ENCODE results near the gene SORBS1. TPM values are rescaled to one million over a fixed set of nuclear protein-coding genes. Genes with fewer than 3 reads are reported as not detected.

The SORBS1 gene
- total RNA-seq, 4 donors from 2014 or later, result 23.3 to 359 (median 72.2) TPM

GRCh38 chr10:95364342-95364741, 196.8 kb downstream of the SORBS1 start:
- Histone ChIP-seq H3K4me3 (no peak overlapping the region), H3K27ac (peak overlapping the region in 1 of 4 donors; percentile 13), H3K9me3 (no peaks in the 10 kb centered on the region), H3K27me3 (no peaks in the 10 kb centered on the region), H3K4me1 (peaks cover 6 to 50% (median 18%) of the 10 kb centered on the region in 3 donors), H3K36me3 (no peaks in the 10 kb centered on the region)
- no peak for TF ChIP-seq POLR2A (IDR thresholded peaks at IDR 0.05)
- TF ChIP-seq, protein P1, sequence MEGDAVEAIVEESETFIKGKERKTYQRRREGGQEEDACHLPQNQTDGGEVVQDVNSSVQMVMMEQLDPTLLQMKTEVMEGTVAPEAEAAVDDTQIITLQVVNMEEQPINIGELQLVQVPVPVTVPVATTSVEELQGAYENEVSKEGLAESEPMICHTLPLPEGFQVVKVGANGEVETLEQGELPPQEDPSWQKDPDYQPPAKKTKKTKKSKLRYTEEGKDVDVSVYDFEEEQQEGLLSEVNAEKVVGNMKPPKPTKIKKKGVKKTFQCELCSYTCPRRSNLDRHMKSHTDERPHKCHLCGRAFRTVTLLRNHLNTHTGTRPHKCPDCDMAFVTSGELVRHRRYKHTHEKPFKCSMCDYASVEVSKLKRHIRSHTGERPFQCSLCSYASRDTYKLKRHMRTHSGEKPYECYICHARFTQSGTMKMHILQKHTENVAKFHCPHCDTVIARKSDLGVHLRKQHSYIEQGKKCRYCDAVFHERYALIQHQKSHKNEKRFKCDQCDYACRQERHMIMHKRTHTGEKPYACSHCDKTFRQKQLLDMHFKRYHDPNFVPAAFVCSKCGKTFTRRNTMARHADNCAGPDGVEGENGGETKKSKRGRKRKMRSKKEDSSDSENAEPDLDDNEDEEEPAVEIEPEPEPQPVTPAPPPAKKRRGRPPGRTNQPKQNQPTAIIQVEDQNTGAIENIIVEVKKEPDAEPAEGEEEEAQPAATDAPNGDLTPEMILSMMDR (IDR thresholded peaks at IDR 0.05), result no peak
- DNase-seq, result no peak
- WGBS, 2 donors, result 68 to 76% methylated on average over 6 of the region's 6 CpGs
- intact Hi-C loops (cut with DNase I), result loop anchor here (10.0 kb wide), 1 partner anchor 180 kb away; no protein-coding TSS in a partner anchor

DNA sequence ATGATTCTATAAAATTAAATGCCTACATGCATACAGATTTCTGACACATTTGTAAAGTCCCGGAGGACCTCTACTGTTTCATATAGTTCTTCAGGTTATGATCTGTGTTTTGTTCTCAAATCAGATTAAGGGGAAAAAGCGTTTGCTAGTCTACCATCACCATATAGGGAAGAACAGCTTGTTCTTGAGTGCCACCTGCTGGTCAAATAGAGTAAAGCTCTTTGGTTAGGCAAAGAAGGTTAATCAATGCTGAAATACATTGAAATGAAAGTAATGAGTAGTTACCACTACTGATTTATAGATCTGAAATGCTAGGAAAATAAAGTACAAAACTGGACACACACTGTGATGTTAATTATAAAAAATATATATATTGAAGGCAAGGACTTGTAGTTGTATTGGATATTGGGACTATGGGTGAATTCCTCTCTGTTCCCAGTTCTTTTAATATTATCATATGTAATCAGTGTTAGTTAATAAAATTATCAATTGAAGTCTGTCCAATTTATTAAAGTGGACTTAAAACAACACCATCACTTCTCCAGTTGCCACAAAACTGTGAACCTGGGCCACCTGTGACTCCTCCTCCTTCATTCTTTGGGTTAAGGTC, 197.8 kb downstream of the SORBS1 start:
- H3K36me3 ChIP-seq, result no peaks in the 10 kb centered on the region
- intact Hi-C loops (cut with DNase I), result loop anchor here (2.0 to 10.0 kb wide), 2 partner anchors 117 to 179 kb away; no protein-coding TSS in a partner anchor
- WGBS, 2 donors, result 0 to 3% methylated on average over 2 of the region's 2 CpGs

DNA sequence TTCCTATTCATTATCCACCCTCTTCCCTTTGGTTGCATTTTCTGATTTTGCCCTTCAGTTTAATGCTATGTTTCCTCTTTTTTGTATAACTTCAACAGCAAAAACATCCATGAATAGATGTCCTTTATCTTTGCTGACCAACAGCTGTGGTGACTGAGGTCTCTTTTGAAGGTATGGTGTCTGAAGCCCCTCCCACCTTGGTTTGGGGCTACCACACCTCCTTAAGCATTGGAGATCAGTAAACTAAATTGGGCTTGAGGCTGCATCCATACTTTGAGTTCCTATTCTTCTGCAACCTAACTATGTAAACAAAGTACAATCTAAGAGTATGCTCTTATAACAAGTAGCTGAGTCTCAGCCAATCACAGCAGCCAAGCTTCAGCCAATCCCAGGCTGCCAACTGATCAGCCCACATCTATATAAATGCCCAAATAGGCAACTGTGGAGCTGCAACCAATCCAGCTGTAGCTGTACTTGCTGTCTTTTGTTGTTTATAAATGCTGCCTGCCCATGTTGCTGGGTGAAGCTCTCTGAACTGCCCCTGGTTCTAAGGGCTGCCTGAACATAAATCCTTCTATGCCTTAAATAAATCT, 201.0 kb downstream of the SORBS1 start:
- DNase-seq, result no peak

More for the DNA sequence above, 197.8 kb downstream of the SORBS1 start:
- no peaks in the 10 kb centered on the region for H3K9me3 ChIP-seq
- H3K4me3 ChIP-seq, result no peak overlapping the region
- H3K27me3 ChIP-seq, result no peaks in the 10 kb centered on the region
- TF ChIP-seq POLR2A (IDR thresholded peaks at IDR 0.05), result no peak
- TF ChIP-seq, protein P1 (IDR thresholded peaks at IDR 0.05), result peak; percentile 81 to 92 (median 89)
- no peak for DNase-seq
- H3K27ac ChIP-seq, result peak overlapping the region in 1 of 4 donors; percentile 13
- H3K4me1 ChIP-seq, result peaks cover 11 to 59% (median 22%) of the 10 kb centered on the region in 3 donors

DNA sequence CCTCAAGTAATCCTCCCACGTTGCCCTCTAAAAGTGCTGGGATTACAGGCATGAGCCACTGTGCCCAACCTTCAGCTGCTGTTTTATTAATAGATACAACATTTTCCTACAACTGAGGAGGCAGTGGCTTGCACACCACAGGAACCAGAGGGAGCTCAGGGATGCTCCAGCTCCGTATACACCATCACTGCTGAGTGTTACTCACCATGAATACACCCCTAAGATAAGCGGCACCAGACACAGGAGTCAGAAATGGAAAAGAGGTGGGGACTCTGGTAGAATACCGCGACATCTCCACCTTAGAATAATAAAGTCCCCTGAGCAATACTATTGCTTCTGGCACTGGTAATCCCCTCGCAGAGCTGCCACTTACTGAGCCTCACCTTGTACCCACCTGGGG, 201.7 kb downstream of the SORBS1 start:
- TF ChIP-seq, protein P1 (IDR thresholded peaks at IDR 0.05), result no peak
- TF ChIP-seq POLR2A (IDR thresholded peaks at IDR 0.05), result no peak
- DNase-seq, result no peak
- intact Hi-C loops (cut with DNase I), result no loop called here
- Histone ChIP-seq H3K27ac (peak overlapping the region in 2 of 4 donors; percentile 60 to 81), H3K36me3 (peaks cover 0 to 17% (median 4%) of the 10 kb centered on the region in 3 donors), H3K4me3 (no peak overlapping the region), H3K4me1 (peaks cover 11 to 94% (median 27%) of the 10 kb centered on the region in 3 donors), H3K27me3 (no peaks in the 10 kb centered on the region), H3K9me3 (no peaks in the 10 kb centered on the region)
- whole genome bisulfite sequencing, 2 donors, result 74 to 85% methylated on average over 5 to 6 of the region's 6 CpGs

More for the DNA sequence above, 201.0 kb downstream of the SORBS1 start:
- no peaks in the 10 kb centered on the region for H3K9me3 ChIP-seq
- intact Hi-C loops (cut with DNase I), result loop anchor here (10.0 kb wide), 1 partner anchor 175 kb away; no protein-coding TSS in a partner anchor
- H3K27ac ChIP-seq, result peak overlapping the region in 3 of 4 donors; percentile 28 to 81 (median 60)
- peaks cover 11 to 89% (median 26%) of the 10 kb centered on the region in 3 donors for H3K4me1 ChIP-seq
- no peak overlapping the region for H3K4me3 ChIP-seq
- H3K27me3 ChIP-seq, result no peaks in the 10 kb centered on the region
- TF ChIP-seq, protein P1 (IDR thresholded peaks at IDR 0.05), result no peak
- no peak for TF ChIP-seq POLR2A (IDR thresholded peaks at IDR 0.05)
- H3K36me3 ChIP-seq, result peaks cover 0 to 16% (median 4%) of the 10 kb centered on the region in 3 donors
